Neural progenitor cell (in vitro differentiated cells): ENCODE measurements around the gene DMP1. TPM values are rescaled to one million over a fixed set of nuclear protein-coding genes. Genes with fewer than 3 reads are reported as not detected.

Experiments
- DNase-seq: peaks from one replicate; pipeline ENCODE4 v3.0.0-alpha.2; 2016; ENCODE audit warnings: low spot score
- H2AFZ ChIP-seq: fragments of 200-600 bp; sonication (generic); replicated peaks from 2 replicates; pipeline ENCODE4 v1.6.1; 2016; ENCODE audit warnings: antibody characterized with exemption
- H3F3A ChIP-seq: fragments of 200-600 bp; sonication (generic); 2 replicates; pipeline ENCODE4 v1.6.1; 2016; ENCODE audit warnings: antibody characterized with exemption, low read depth
- H3K27ac ChIP-seq: fragments of 200-600 bp; sonication (generic); 2 replicates; pipeline ENCODE4 v1.5.1; 2016; ENCODE audit warnings: mild to moderate bottlenecking
- H3K27me3 ChIP-seq: fragments of 200-600 bp; sonication (generic); 2 replicates; pipeline ENCODE4 v1.6.1; 2016; ENCODE audit warnings: mild to moderate bottlenecking, moderate library complexity
- H3K36me3 ChIP-seq: fragments of 200-600 bp; sonication (generic); 2 replicates; pipeline ENCODE4 v1.5.1; 2016
- H3K4me1 ChIP-seq: fragments of 200-600 bp; sonication (generic); 2 replicates; pipeline ENCODE4 v1.6.1; 2016; ENCODE audit warnings: mixed run types
- H3K4me2 ChIP-seq: fragments of 200-600 bp; sonication (generic); 2 replicates; pipeline ENCODE4 v1.6.1; 2016
- H3K4me3 ChIP-seq: fragments of 200-600 bp; sonication (generic); 2 replicates; pipeline ENCODE4 v1.5.1; 2016
- H3K79me2 ChIP-seq: fragments of 200-600 bp; sonication (generic); 2 replicates; pipeline ENCODE4 v1.6.1; 2016; ENCODE audit warnings: low read depth
- H3K9ac ChIP-seq: fragments of 200-600 bp; sonication (generic); 2 replicates; pipeline ENCODE4 v1.6.1; 2016
- H3K9me3 ChIP-seq: fragments of 200-600 bp; sonication (generic); 2 replicates; pipeline ENCODE4 v1.5.1; 2016; ENCODE audit warnings: low read depth
- H4K20me1 ChIP-seq: fragments of 200-600 bp; sonication (generic); 2 replicates; pipeline ENCODE4 v1.6.1; 2016; ENCODE audit warnings: low read depth
- H3K27ac Mint-ChIP-seq: 3 replicates; pipeline ENCODE4 v1.8.0; 2021; ENCODE audit warnings: mixed read lengths
- H3K27me3 Mint-ChIP-seq: 2 replicates; pipeline ENCODE4 v1.8.0; 2022; ENCODE audit warnings: low read depth, mild to moderate bottlenecking, inconsistent platforms, moderate library complexity, mixed read lengths; ENCODE audit not compliant: insufficient read depth
- H3K36me3 Mint-ChIP-seq: 3 replicates; pipeline ENCODE4 v1.8.0; 2021; ENCODE audit warnings: mixed read lengths
- H3K4me1 Mint-ChIP-seq: 3 replicates; pipeline ENCODE4 v1.8.0; 2021; ENCODE audit warnings: mixed read lengths
- H3K4me3 Mint-ChIP-seq: 3 replicates; pipeline ENCODE4 v1.8.0; 2021; ENCODE audit warnings: mild to moderate bottlenecking, moderate library complexity, mixed read lengths
- H3K9me3 Mint-ChIP-seq: 3 replicates; pipeline ENCODE4 v1.8.0; 2020; ENCODE audit warnings: mixed read lengths
- CTCF ChIP-seq: fragments of 200-600 bp; sonication (generic); IDR thresholded peaks from 2 replicates; pipeline ENCODE4 v1.5.1; 2017; ENCODE audit warnings: antibody characterized with exemption, mild to moderate bottlenecking
- EZH2 ChIP-seq: fragments of 200-600 bp; sonication (generic); IDR thresholded peaks from 2 replicates; pipeline ENCODE4 v1.6.1; 2017; ENCODE audit warnings: antibody characterized with exemption, mild to moderate bottlenecking, moderate library complexity
- EZH2phosphoT487 ChIP-seq: fragments of 200-600 bp; sonication (generic); IDR thresholded peaks from 2 replicates; pipeline ENCODE4 v1.6.1; 2017; ENCODE audit warnings: antibody characterized with exemption
- total RNA-seq: library from RNA; depleted of rRNA; stranded (reverse); fragments of >200 nt; gene quantifications from 2 replicates; pipeline ENCODE4 v1.2.3, GENCODE V29; 2015; ENCODE audit warnings: low replicate concordance

The DMP1 gene
- total RNA-seq, 1 donor from 2014 or later = not detected

GRCh38 chr4:87669373-87669772, 19.3 kb downstream of the DMP1 start:
- H3K79me2 ChIP-seq = no peaks in the 10 kb centered on the region
- no peak for DNase-seq
- no peak overlapping the region for H3K4me2 ChIP-seq
- Mint-ChIP-seq H3K4me3 (no peak overlapping the region), H3K9me3 (peaks cover 29% of the 10 kb centered on the region), H3K36me3 (peaks cover 2% of the 10 kb centered on the region), H3K4me1 (no peaks in the 10 kb centered on the region), H3K27ac (no peak overlapping the region), H3K27me3 (peaks cover 5% of the 10 kb centered on the region)
- no peaks in the 10 kb centered on the region for H3F3A ChIP-seq
- no peaks in the 10 kb centered on the region for H4K20me1 ChIP-seq
- no peak overlapping the region for H3K27ac ChIP-seq
- H3K4me3 ChIP-seq = no peak overlapping the region
- no peak overlapping the region for H2AFZ ChIP-seq
- TF ChIP-seq EZH2phosphoT487 = no peak
- TF ChIP-seq CTCF = no peak
- TF ChIP-seq EZH2 = no peak
- no peaks in the 10 kb centered on the region for H3K27me3 ChIP-seq
- H3K36me3 ChIP-seq = no peaks in the 10 kb centered on the region
- no peaks in the 10 kb centered on the region for H3K4me1 ChIP-seq
- peaks cover 12% of the 10 kb centered on the region for H3K9me3 ChIP-seq
- H3K9ac ChIP-seq = no peak overlapping the region

- Mint-ChIP-seq H3K27me3 (peaks cover 4% of the 10 kb centered on the region), H3K9me3 (peaks cover 31% of the 10 kb centered on the region), H3K36me3 (no peaks in the 10 kb centered on the region), H3K4me3 (no peak overlapping the region), H3K4me1 (peaks cover 25% of the 10 kb centered on the region), H3K27ac (peak overlapping the region; percentile 31)
- DNase-seq = no peak
- no peak overlapping the region for H3K4me2 ChIP-seq
- H3K9me3 ChIP-seq = peaks cover 8% of the 10 kb centered on the region
- H3K27me3 ChIP-seq = no peaks in the 10 kb centered on the region
- H3K36me3 ChIP-seq = no peaks in the 10 kb centered on the region
- peaks cover 25% of the 10 kb centered on the region for H3F3A ChIP-seq
- H2AFZ ChIP-seq = no peak overlapping the region
- no peak overlapping the region for H3K4me3 ChIP-seq
- H4K20me1 ChIP-seq = no peaks in the 10 kb centered on the region
- no peak overlapping the region for H3K27ac ChIP-seq
- no peak for TF ChIP-seq CTCF
- no peak for TF ChIP-seq EZH2
- no peak for TF ChIP-seq EZH2phosphoT487
- peaks cover 20% of the 10 kb centered on the region for H3K4me1 ChIP-seq
- H3K79me2 ChIP-seq = no peaks in the 10 kb centered on the region
- no peak overlapping the region for H3K9ac ChIP-seq
Observed at GRCh38 chr4:87677731-87678130, 27.7 kb downstream of the DMP1 start.

- Histone ChIP-seq H3K4me2 (peak overlapping the region; percentile 71), H3K4me1 (peaks cover 20% of the 10 kb centered on the region), H3F3A (peaks cover 25% of the 10 kb centered on the region), H3K27me3 (no peaks in the 10 kb centered on the region), H3K79me2 (no peaks in the 10 kb centered on the region), H3K27ac (peak overlapping the region; percentile 84), H4K20me1 (no peaks in the 10 kb centered on the region), H3K9ac (no peak overlapping the region), H3K36me3 (no peaks in the 10 kb centered on the region), H3K4me3 (no peak overlapping the region), H3K9me3 (peaks cover 1% of the 10 kb centered on the region), H2AFZ (peak overlapping the region; percentile 20)
- Mint-ChIP-seq H3K9me3 (peaks cover 17% of the 10 kb centered on the region), H3K36me3 (no peaks in the 10 kb centered on the region), H3K4me1 (peaks cover 25% of the 10 kb centered on the region), H3K27me3 (peaks cover 2% of the 10 kb centered on the region), H3K4me3 (peak overlapping the region; percentile 40), H3K27ac (peak overlapping the region; percentile 94)
- TF ChIP-seq CTCF (peak; percentile 92), EZH2phosphoT487 (no peak), EZH2 (no peak)
- peak; percentile 84 for DNase-seq
Observed at GRCh38 chr4:87679449-87680169, 29.5 kb downstream of the DMP1 start.
